ENCODE data around the gene IGLON5. TPM values are rescaled to one million over a fixed set of nuclear protein-coding genes. Genes with fewer than 3 reads are reported as not detected.
A peak's percentile ranks its signal among the peaks of the same experiment; 100 is the strongest.

IGLON5 gene
- polyA plus RNA-seq, 3 donors, result 0.05 TPM; not detected in 2

GRCh38 chr19:51331193-51331592 is 19.7 kb downstream of the IGLON5 start:
- H3K4me1 ChIP-seq (ENCODE audit: control insufficient read depth in 1 of 2, insufficient read depth in 2 of 2, low read length in 2 of 2), result peaks cover 13 to 20% of the 10 kb centered on the region in 2 donors
- H3K4me3 ChIP-seq (replicated peaks in 1 of 3; ENCODE audit: low read depth in 2 of 3, low read length in 3 of 3), result no peak overlapping the region
- WGBS (ENCODE audit: insufficient coverage), result 88% methylated on average over 2 of the region's 3 CpGs
- intact Hi-C loops (cut with micrococcal nuclease), result no loop called here
- DNase-seq, result no peak
- no peak overlapping the region for H3K4me2 ChIP-seq (replicated peaks; ENCODE audit: extremely low read depth, low read length, poor library complexity, severe bottlenecking)
- H3K27ac ChIP-seq (ENCODE audit: low read depth in 1 of 2, low read length in 2 of 2), result no peak overlapping the region
- Mint-ChIP-seq H3K36me3 (peaks cover 2% of the 10 kb centered on the region in 2 donors), H3K27me3 (ENCODE audit: low read depth in 3 of 3) (peaks cover 20 to 28% (median 21%) of the 10 kb centered on the region in 3 donors), H3K27ac (no peak overlapping the region), H3K4me1 (peaks cover 14% of the 10 kb centered on the region), H3K9me3 (peaks cover 2 to 16% (median 9%) of the 10 kb centered on the region in 7 donors), H3K4me3 (no peak overlapping the region)
- no peak overlapping the region for H2AFZ ChIP-seq (ENCODE audit: insufficient read depth, low read depth, low read length, poor library complexity, severe bottlenecking)
- no peaks in the 10 kb centered on the region for H3K36me3 ChIP-seq (replicated peaks in 1 of 2; ENCODE audit: control insufficient read depth in 1 of 2, insufficient read depth in 2 of 2, low read length in 2 of 2)
- no peak overlapping the region for H3K9ac ChIP-seq (ENCODE audit: insufficient read depth, low read length, poor library complexity, severe bottlenecking)
- TF ChIP-seq CTCF (IDR thresholded peaks at IDR 0.05), result no peak
- H3K27me3 ChIP-seq (ENCODE audit: control insufficient read depth in 2 of 2, insufficient read depth in 2 of 2, low read length in 2 of 2), result peaks cover 9 to 24% of the 10 kb centered on the region in 2 donors
- H4K20me1 ChIP-seq (ENCODE audit: insufficient read depth, low read length), result no peaks in the 10 kb centered on the region
- no peaks in the 10 kb centered on the region for H3K79me2 ChIP-seq (ENCODE audit: insufficient read depth, low read length)
- H3K9me3 ChIP-seq (replicated peaks in 1 of 2; ENCODE audit: control insufficient read depth in 1 of 2, insufficient read depth in 1 of 2, low read length in 2 of 2), result peaks cover 0 to 4% of the 10 kb centered on the region in 2 donors

- Histone ChIP-seq H3K4me3 (replicated peaks in 1 of 3; ENCODE audit: low read depth in 2 of 3, low read length in 3 of 3) (no peak overlapping the region), H3K27me3 (ENCODE audit: control insufficient read depth in 2 of 2, insufficient read depth in 2 of 2, low read length in 2 of 2) (peaks cover 7 to 18% of the 10 kb centered on the region in 2 donors), H3K4me2 (replicated peaks; ENCODE audit: extremely low read depth, low read length, poor library complexity, severe bottlenecking) (no peak overlapping the region), H3K36me3 (replicated peaks in 1 of 2; ENCODE audit: control insufficient read depth in 1 of 2, insufficient read depth in 2 of 2, low read length in 2 of 2) (no peaks in the 10 kb centered on the region), H3K79me2 (ENCODE audit: insufficient read depth, low read length) (no peaks in the 10 kb centered on the region), H3K4me1 (ENCODE audit: control insufficient read depth in 1 of 2, insufficient read depth in 2 of 2, low read length in 2 of 2) (peaks cover 13 to 18% of the 10 kb centered on the region in 2 donors), H3K9me3 (replicated peaks in 1 of 2; ENCODE audit: control insufficient read depth in 1 of 2, insufficient read depth in 1 of 2, low read length in 2 of 2) (peaks cover 0 to 4% of the 10 kb centered on the region in 2 donors), H3K9ac (ENCODE audit: insufficient read depth, low read length, poor library complexity, severe bottlenecking) (no peak overlapping the region), H4K20me1 (ENCODE audit: insufficient read depth, low read length) (no peaks in the 10 kb centered on the region), H2AFZ (ENCODE audit: insufficient read depth, low read depth, low read length, poor library complexity, severe bottlenecking) (no peak overlapping the region), H3K27ac (ENCODE audit: low read depth in 1 of 2, low read length in 2 of 2) (no peak overlapping the region)
- no peak overlapping the region for H3K4me3 Mint-ChIP-seq
- H3K27me3 Mint-ChIP-seq (ENCODE audit: low read depth in 3 of 3), result peaks cover 15 to 23% (median 16%) of the 10 kb centered on the region in 3 donors
- WGBS (ENCODE audit: insufficient coverage), result 95% methylated on average over 6 of the region's 6 CpGs
- intact Hi-C loops (cut with micrococcal nuclease), result no loop called here
- peaks cover 9% of the 10 kb centered on the region for H3K4me1 Mint-ChIP-seq
- peaks cover 2% of the 10 kb centered on the region in 2 donors for H3K36me3 Mint-ChIP-seq
- no peak for TF ChIP-seq CTCF (IDR thresholded peaks at IDR 0.05)
- DNase-seq, result no peak
- H3K27ac Mint-ChIP-seq, result peak overlapping the region in 1 of 7 donors; percentile 20
- peaks cover 2 to 12% (median 8%) of the 10 kb centered on the region in 7 donors for H3K9me3 Mint-ChIP-seq
Observed at GRCh38 chr19:51331716-51332115, 20.3 kb downstream of the IGLON5 start.
